Measurements from ENCODE around the gene RNH1.

The RNH1 gene

GRCh38 chr11:539971-540481 is 33.0 kb upstream of the RNH1 start:
- Histone ChIP-seq H3K9me3 (no peaks in the 10 kb centered on the region), H3K27me3 (no peaks in the 10 kb centered on the region), H3K36me3 (no peaks in the 10 kb centered on the region), H3K4me3 (ENCODE audit: low read depth, low read length) (no peak overlapping the region), H3K4me1 (no peaks in the 10 kb centered on the region)
- no peak for TF ChIP-seq CTCF (IDR thresholded peaks at IDR 0.05; ENCODE audit: low read depth, low read length)
- no peak for DNase-seq

GRCh38 chr11:538431-539051 is 31.5 kb upstream of the RNH1 start:
- H3K4me3 ChIP-seq (ENCODE audit: low read depth, low read length), result no peak overlapping the region
- H3K27me3 ChIP-seq, result no peaks in the 10 kb centered on the region
- no peaks in the 10 kb centered on the region for H3K36me3 ChIP-seq
- TF ChIP-seq CTCF (IDR thresholded peaks at IDR 0.05; ENCODE audit: low read depth, low read length), result no peak
- DNase-seq, result no peak
- H3K4me1 ChIP-seq, result no peaks in the 10 kb centered on the region
- no peaks in the 10 kb centered on the region for H3K9me3 ChIP-seq

- Histone ChIP-seq H3K4me1 (no peaks in the 10 kb centered on the region), H3K36me3 (no peaks in the 10 kb centered on the region; the same call in 1 of the 2 replicates), H3K27me3 (no peaks in the 10 kb centered on the region), H3K4me3 (ENCODE audit: low read depth, low read length) (peak overlapping the region; percentile 32), H3K9me3 (no peaks in the 10 kb centered on the region)
- TF ChIP-seq CTCF (IDR thresholded peaks at IDR 0.05; ENCODE audit: low read depth, low read length), result no peak
- no peak for DNase-seq
Observed at GRCh38 chr11:537622-538430, 30.8 kb upstream of the RNH1 start.

GRCh38 chr11:536841-537621 is 30.0 kb upstream of the RNH1 start, which contains the start of gene LRRC56:
TSS of gene LRRC56 (plus strand) at chr11:537527. CDS start at chr11:540685, 3,158 bp downstream.
- peak; percentile 80 for DNase-seq
- H3K9me3 ChIP-seq, result no peaks in the 10 kb centered on the region
- no peak for TF ChIP-seq CTCF (IDR thresholded peaks at IDR 0.05; ENCODE audit: low read depth, low read length)
- H3K36me3 ChIP-seq, result peaks cover 3% of the 10 kb centered on the region; the same call in 1 of the 2 replicates
- peak within 1 kb of the TSS; percentile 32 for H3K4me3 ChIP-seq (ENCODE audit: low read depth, low read length)
- H3K4me1 ChIP-seq, result no peaks in the 10 kb centered on the region
- H3K27me3 ChIP-seq, result no peaks in the 10 kb centered on the region

GRCh38 chr11:535519-536454 is 28.7 kb upstream of the RNH1 start, which contains the start of gene HRAS:
TSS of gene HRAS (minus strand) at chr11:535576.
- Histone ChIP-seq H3K27me3 (no peaks in the 10 kb centered on the region), H3K36me3 (peaks cover 3% of the 10 kb centered on the region; the same call in 1 of the 2 replicates), H3K4me3 (ENCODE audit: low read depth, low read length) (peak within 1 kb of the TSS; percentile 67), H3K9me3 (no peaks in the 10 kb centered on the region), H3K4me1 (no peaks in the 10 kb centered on the region)
- TF ChIP-seq CTCF (IDR thresholded peaks at IDR 0.05; ENCODE audit: low read depth, low read length), result no peak
- peak; percentile 89 for DNase-seq
